ENCODE results near the gene KPTN. TPM values are rescaled to one million over a fixed set of nuclear protein-coding genes. Genes with fewer than 3 reads are reported as not detected.

The KPTN gene
- total RNA-seq, 2 donors from 2014 or later = 14.7 to 22.9 TPM

DNA sequence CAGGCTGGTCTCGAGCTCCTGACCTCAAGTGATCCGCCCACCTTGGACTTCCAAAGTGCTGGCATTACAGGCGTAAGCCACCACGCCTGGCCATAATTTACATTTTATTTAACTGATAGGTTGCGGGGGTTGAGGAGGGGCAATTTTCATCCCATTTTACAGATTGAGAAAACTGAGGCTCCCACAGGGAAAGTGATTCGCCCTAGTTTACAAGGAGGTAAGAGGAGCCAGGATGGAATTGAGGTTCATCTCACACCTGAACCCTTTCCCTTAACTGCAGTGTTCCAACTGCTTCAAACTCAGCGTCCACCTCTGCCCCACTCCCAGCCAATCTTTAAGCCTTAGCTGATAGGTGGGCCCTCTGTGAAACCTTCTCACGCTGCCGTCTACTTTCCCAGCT is 34.8 kb upstream of the KPTN start:
- Histone ChIP-seq H3K4me1 (ENCODE audit: control insufficient read depth, insufficient read depth, low read length) (peaks cover 8% of the 10 kb centered on the region), H3K9ac (ENCODE audit: extremely low read depth, low read length, poor library complexity, severe bottlenecking) (no peak overlapping the region), H3K27ac (ENCODE audit: low read depth, low read length) (no peak overlapping the region), H3K4me3 (ENCODE audit: low read length) (no peak overlapping the region), H3K36me3 (ENCODE audit: control insufficient read depth, insufficient read depth, low read length) (no peaks in the 10 kb centered on the region), H3K9me3 (ENCODE audit: control insufficient read depth, low read length) (no peaks in the 10 kb centered on the region), H3K27me3 (ENCODE audit: control insufficient read depth, insufficient read depth, low read length, poor library complexity, severe bottlenecking) (no peaks in the 10 kb centered on the region)
- H3K9me3 Mint-ChIP-seq = no peaks in the 10 kb centered on the region
- DNase-seq = no peak
- H3K36me3 Mint-ChIP-seq (ENCODE audit: low read depth) = no peaks in the 10 kb centered on the region
- no peak overlapping the region for H3K4me3 Mint-ChIP-seq
- WGBS, 2 experiments (ENCODE audit: insufficient coverage in 1 of 2, insufficient read length in 1 of 2) = 89 to 95% methylated on average over 9 of the region's 9 CpGs
- H3K27ac Mint-ChIP-seq = peak overlapping the region; percentile 60
- TF ChIP-seq, protein P1, sequence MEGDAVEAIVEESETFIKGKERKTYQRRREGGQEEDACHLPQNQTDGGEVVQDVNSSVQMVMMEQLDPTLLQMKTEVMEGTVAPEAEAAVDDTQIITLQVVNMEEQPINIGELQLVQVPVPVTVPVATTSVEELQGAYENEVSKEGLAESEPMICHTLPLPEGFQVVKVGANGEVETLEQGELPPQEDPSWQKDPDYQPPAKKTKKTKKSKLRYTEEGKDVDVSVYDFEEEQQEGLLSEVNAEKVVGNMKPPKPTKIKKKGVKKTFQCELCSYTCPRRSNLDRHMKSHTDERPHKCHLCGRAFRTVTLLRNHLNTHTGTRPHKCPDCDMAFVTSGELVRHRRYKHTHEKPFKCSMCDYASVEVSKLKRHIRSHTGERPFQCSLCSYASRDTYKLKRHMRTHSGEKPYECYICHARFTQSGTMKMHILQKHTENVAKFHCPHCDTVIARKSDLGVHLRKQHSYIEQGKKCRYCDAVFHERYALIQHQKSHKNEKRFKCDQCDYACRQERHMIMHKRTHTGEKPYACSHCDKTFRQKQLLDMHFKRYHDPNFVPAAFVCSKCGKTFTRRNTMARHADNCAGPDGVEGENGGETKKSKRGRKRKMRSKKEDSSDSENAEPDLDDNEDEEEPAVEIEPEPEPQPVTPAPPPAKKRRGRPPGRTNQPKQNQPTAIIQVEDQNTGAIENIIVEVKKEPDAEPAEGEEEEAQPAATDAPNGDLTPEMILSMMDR (conservative IDR thresholded peaks at IDR 0.05) = no peak
- no peaks in the 10 kb centered on the region for H3K27me3 Mint-ChIP-seq (ENCODE audit: insufficient read depth)
- H3K4me1 Mint-ChIP-seq = peaks cover 30% of the 10 kb centered on the region

DNA sequence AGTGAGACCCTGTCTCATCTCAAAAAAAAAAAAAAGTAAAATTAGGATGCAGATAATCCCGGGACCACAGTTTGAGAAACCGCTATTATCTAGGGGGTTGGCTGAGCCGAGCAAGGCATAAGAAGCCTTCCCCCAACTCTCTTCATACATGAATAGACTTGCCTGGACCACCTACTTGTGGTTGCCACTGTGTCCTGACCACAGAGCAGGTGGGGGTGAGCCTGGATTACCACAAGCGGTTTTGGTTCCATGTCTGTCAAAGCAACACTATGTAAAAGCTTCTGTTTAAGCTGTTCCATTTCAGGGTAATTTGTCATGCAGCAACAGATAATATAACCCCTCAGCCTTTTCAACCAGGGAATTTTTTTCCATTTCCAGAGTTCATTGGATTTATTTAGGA is 34.1 kb upstream of the KPTN start:
- Histone ChIP-seq H3K27me3 (ENCODE audit: control insufficient read depth, insufficient read depth, low read length, poor library complexity, severe bottlenecking) (no peaks in the 10 kb centered on the region), H3K4me3 (ENCODE audit: low read length) (no peak overlapping the region), H3K27ac (ENCODE audit: low read depth, low read length) (no peak overlapping the region), H3K36me3 (ENCODE audit: control insufficient read depth, insufficient read depth, low read length) (no peaks in the 10 kb centered on the region), H3K4me1 (ENCODE audit: control insufficient read depth, insufficient read depth, low read length) (peaks cover 8% of the 10 kb centered on the region), H3K9me3 (ENCODE audit: control insufficient read depth, low read length) (no peaks in the 10 kb centered on the region), H3K9ac (ENCODE audit: extremely low read depth, low read length, poor library complexity, severe bottlenecking) (no peak overlapping the region)
- no peaks in the 10 kb centered on the region for H3K9me3 Mint-ChIP-seq
- H3K4me3 Mint-ChIP-seq = no peak overlapping the region
- H3K4me1 Mint-ChIP-seq = peaks cover 34% of the 10 kb centered on the region
- no peak overlapping the region for H3K27ac Mint-ChIP-seq
- WGBS, 2 experiments (ENCODE audit: insufficient coverage in 1 of 2, insufficient read length in 1 of 2) = 80 to 87% methylated on average over 3 to 4 of the region's 4 CpGs
- TF ChIP-seq, protein P1 (conservative IDR thresholded peaks at IDR 0.05) = no peak
- DNase-seq = no peak
- H3K27me3 Mint-ChIP-seq (ENCODE audit: insufficient read depth) = no peaks in the 10 kb centered on the region
- H3K36me3 Mint-ChIP-seq (ENCODE audit: low read depth) = no peaks in the 10 kb centered on the region

DNA sequence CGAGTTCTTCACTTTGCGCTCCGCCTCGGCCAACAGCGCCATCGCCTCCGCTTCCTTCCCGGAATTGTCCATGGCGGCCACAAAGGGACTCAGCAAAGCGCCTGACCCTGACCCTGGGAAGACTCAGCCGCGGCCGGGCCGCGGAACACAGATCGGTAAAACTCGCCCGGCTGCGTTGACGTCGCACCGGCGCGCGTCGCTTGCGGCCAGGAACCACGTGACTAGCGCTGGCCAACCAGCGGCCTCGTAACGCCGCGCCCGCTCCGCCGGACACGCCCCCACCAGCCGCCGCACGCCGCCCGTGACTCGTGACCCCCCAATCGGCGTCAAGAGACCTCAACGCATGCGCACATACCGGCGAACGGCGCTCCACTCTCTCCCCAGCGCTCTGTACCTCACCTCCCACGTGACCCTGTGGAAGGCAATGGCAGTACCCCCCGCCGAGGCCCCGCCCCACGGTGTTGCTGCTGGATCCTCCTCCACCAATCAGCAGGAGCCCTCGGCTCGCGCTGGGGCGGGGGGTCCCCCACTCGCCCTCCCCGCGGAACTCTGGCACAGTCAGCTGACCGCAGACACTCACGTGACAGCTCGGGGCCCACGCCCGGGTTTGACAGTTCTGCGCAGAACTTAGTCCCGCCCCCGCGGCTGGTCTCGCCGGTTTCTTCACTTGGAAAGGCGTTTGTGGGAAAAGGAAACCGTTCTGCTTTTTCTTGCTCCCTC is 31.0 kb upstream of the KPTN start, which contains the start of gene NAPA:
Gene NAPA (minus strand): TSS at position 195 of the 720 bp plus-strand sequence. CDS start 123 bp downstream, at position 72.
- Mint-ChIP-seq H3K9me3 (no peaks in the 10 kb centered on the region), H3K4me3 (peak within 1 kb of the TSS; percentile 99), H3K4me1 (peaks cover 35% of the 10 kb centered on the region), H3K27ac (peak within 1 kb of the TSS; percentile 98), H3K36me3 (ENCODE audit: low read depth) (no peaks in the 10 kb centered on the region), H3K27me3 (ENCODE audit: insufficient read depth) (no peaks in the 10 kb centered on the region)
- H3K4me3 ChIP-seq (ENCODE audit: low read length) = peak within 1 kb of the TSS; percentile 96
- peak within 1 kb of the TSS; percentile 85 for H3K27ac ChIP-seq (ENCODE audit: low read depth, low read length)
- TF ChIP-seq, protein P1 (conservative IDR thresholded peaks at IDR 0.05) = no peak
- H3K27me3 ChIP-seq (ENCODE audit: control insufficient read depth, insufficient read depth, low read length, poor library complexity, severe bottlenecking) = no peaks in the 10 kb centered on the region
- H3K4me1 ChIP-seq (ENCODE audit: control insufficient read depth, insufficient read depth, low read length) = no peaks in the 10 kb centered on the region
- peak; percentile 100 for DNase-seq
- peak within 1 kb of the TSS; percentile 96 for H3K9ac ChIP-seq (ENCODE audit: extremely low read depth, low read length, poor library complexity, severe bottlenecking)
- 0% methylated on average over 34 to 78 of the region's 78 CpGs for WGBS, 2 experiments (ENCODE audit: insufficient coverage in 1 of 2, insufficient read length in 1 of 2)
- H3K36me3 ChIP-seq (ENCODE audit: control insufficient read depth, insufficient read depth, low read length) = peaks cover under 1% of the 10 kb centered on the region
- no peaks in the 10 kb centered on the region for H3K9me3 ChIP-seq (ENCODE audit: control insufficient read depth, low read length)
